Uterus (tissue), 2 donors: ENCODE data around the gene NR3C2.

Experiments
- CTCF ChIP-seq, 4 experiments: fragments of 200-600 bp in 2 of 4; fragments of 450-650 bp in 2 of 4; sonication (generic) in 2 of 4; IDR thresholded peaks; one replicate each; pipeline ENCODE4 v1.5.1; 2016 to 2019; ENCODE audit warnings: antibody characterized with exemption in 4 of 4, mild to moderate bottlenecking in 2 of 4, moderate library complexity in 1 of 4
- POLR2A ChIP-seq, 2 donors: fragments of 450-650 bp; IDR thresholded peaks; one replicate each; pipeline ENCODE4 v1.6.1; 2016; ENCODE audit warnings: antibody characterized with exemption in 2 of 2, mild to moderate bottlenecking in 1 of 2, moderate library complexity in 1 of 2

GRCh38 chr4:148454835-148455234 is 12.6 kb upstream of the NR3C2 start:
- TF ChIP-seq CTCF (IDR thresholded peaks at IDR 0.05) (no peak), POLR2A (IDR thresholded peaks at IDR 0.05) (no peak)
